Activated CD4-positive, alpha-beta memory T cell treated with anti-CD3 and anti-CD28 coated beads, Interleukin-2, amount 10 ng/mL, durations not matched to agents 7 days and 5 days (primary cell): ENCODE data around the gene PNPLA2. TPM values are rescaled to one million over a fixed set of nuclear protein-coding genes. Genes with fewer than 3 reads are reported as not detected.

Source experiments
- CTCF ChIA-PET: fragments of 350-600 bp; sonication (Branson Sonifier 250); formaldehyde crosslinking; loops from one replicate; lab custom pipeline; 2021; ENCODE audit warnings: antibody characterized with exemption, inconsistent platforms; lab: Charles Lee
- POLR2A ChIA-PET: fragments of 350-600 bp; sonication (Branson Sonifier 250); formaldehyde crosslinking; loops from one replicate; lab custom pipeline; 2021; ENCODE audit warnings: antibody characterized with exemption; lab: Charles Lee
- DNase-seq: peaks from one replicate; pipeline ENCODE4 v3.0.0-alpha.2; 2020
- H3K27ac Mint-ChIP-seq: one replicate; pipeline ENCODE4 v1.8.0; 2021; ENCODE audit warnings: mild to moderate bottlenecking, mixed read lengths
- H3K27me3 Mint-ChIP-seq: one replicate; pipeline ENCODE4 v1.8.0; 2021; ENCODE audit warnings: mixed read lengths
- H3K36me3 Mint-ChIP-seq: one replicate; pipeline ENCODE4 v1.8.0; 2021; ENCODE audit warnings: low read depth, mixed read lengths
- H3K4me1 Mint-ChIP-seq: one replicate; pipeline ENCODE4 v1.8.0; 2021; ENCODE audit warnings: mixed read lengths
- H3K4me3 Mint-ChIP-seq: one replicate; pipeline ENCODE4 v1.8.0; 2021; ENCODE audit warnings: mild to moderate bottlenecking, mixed read lengths
- H3K9me3 Mint-ChIP-seq: one replicate; pipeline ENCODE4 v1.8.0; 2021; ENCODE audit warnings: mixed read lengths
- total RNA-seq, 2 experiments: library from RNA; stranded (reverse); gene quantifications; one replicate each; pipeline ENCODE4 v1.2.3, GENCODE V29; 2021

Gene PNPLA2
- total RNA-seq, 2 experiments from 2014 or later: 66.8 to 70.9 TPM

DNA sequence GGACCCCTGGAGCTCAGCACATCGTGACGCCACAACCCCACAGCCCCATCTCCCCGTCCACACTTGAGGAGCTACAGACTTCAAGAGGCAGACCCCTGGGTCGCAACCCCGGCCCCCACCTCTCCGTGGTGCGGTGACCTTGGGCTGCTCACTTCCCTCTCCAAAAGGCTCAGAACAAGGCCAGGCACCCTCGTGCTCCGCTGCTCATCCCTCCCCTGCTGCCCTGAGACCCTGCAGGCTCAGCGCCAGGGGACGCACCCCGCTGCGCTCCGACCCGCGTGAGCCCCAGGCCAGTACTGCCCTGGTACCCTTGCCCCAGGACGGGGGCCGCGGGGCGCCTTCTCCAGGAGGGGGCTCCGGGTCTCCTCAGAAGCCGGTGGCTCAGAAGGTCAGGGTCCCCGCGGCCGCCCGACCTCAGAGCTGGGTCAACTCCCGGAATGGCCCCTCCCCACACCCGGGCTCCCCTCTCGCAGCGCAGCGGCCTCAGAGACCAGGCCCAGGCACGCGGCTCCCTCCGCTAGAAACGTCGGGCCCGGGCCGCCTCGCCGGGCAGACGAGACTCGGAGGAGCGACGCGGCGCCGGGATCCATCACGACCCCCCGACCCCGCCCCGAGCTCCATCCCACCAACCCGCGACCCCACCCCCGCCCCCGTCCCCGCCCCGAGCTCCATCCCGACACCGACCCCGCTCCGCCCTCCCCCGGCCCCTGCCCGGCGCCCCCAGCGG is 42.0 kb upstream of the PNPLA2 start:
- peak; percentile 30 for DNase-seq
- H3K27ac Mint-ChIP-seq: peak overlapping the region; percentile 68

DNA sequence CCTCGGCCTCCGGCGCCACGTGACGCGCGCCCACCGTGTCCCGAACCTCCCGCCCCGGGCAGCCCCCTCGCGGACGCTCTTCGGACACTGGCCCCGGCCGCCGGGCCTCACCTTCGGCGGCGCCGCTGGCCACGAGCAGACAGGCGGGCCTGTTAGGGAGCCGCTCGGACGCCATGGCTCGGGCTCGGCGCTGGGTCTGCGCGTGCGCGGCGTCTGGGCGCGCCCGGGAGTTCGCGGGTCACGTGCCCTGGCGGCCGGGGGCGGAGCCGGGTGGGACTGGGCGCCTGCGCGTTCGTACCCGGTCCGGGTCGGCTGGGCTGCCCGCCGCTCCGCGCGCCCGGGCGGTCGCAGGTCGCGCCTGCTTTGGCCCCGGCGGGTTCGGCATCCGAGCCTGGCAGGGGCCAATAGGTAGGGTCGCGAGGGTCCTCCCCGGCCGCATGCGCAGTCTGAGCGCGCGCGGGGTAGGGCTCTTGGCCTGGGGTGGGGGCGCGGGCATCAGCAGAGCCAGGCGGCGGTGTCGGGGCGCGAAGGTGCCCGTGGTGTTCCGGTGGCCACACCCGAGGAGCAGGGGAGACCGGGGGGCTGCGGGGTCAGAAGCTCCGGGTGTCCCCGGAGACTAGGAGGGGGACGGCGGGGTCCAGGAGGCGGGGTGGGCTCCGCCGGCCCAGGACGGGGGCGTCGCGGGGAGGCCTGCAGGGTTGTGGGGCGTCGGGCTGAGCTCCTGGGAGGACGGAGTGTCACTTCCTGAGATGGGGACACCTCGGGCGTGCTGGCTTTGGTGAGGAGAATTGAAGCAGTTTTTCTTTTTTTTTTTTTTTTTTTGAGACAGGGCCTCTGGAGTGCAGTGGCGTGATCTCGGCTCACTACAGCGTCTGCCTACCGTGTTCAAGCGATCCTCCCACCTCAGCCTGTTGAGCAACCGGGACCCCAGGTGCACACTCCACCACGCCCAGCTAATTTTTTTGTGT is 41.1 kb upstream of the PNPLA2 start, which contains the start of gene GATD1:
Gene GATD1, minus strand, starts transcription at position 200 of the 968 bp plus-strand sequence. Its CDS starts 25 bp downstream, at position 175.
- Mint-ChIP-seq H3K4me3 (peak within 1 kb of the TSS; percentile 81), H3K36me3 (peaks cover 2% of the 10 kb centered on the region), H3K4me1 (peaks cover 35% of the 10 kb centered on the region), H3K9me3 (no peaks in the 10 kb centered on the region), H3K27ac (peak within 1 kb of the TSS; percentile 79), H3K27me3 (no peaks in the 10 kb centered on the region)
- DNase-seq: peak; percentile 94
- ChIA-PET POLR2A (interaction anchor here (0.7 to 3.5 kb wide), 16 partner anchors 9 to 242 kb away, joined by 3 to 35 read pairs (median 4); partner anchors contain the start of genes CEND1, DEAF1, PIDD1 and POLR2L), CTCF (interaction anchor here (0.6 to 1.2 kb wide), 5 partner anchors 12 to 268 kb away, joined by 3 to 4 read pairs (median 3); partner anchors contain the start of gene RPLP2)

More for the DNA sequence above, 42.0 kb upstream of the PNPLA2 start:
- Mint-ChIP-seq H3K4me3 (peak overlapping the region; percentile 81), H3K36me3 (peaks cover 2% of the 10 kb centered on the region), H3K27me3 (no peaks in the 10 kb centered on the region), H3K4me1 (peaks cover 35% of the 10 kb centered on the region), H3K9me3 (no peaks in the 10 kb centered on the region)
- ChIA-PET POLR2A (interaction anchor here (1.1 to 3.5 kb wide), 11 partner anchors 13 to 82 kb away, joined by 3 to 35 read pairs (median 5); partner anchors contain the start of genes DEAF1, PIDD1, POLR2L and RPLP2), CTCF (interaction anchor here (0.6 to 1.2 kb wide), 3 partner anchors 13 to 475 kb away, joined by 3 to 5 read pairs (median 3); no protein-coding TSS in a partner anchor)

- Mint-ChIP-seq H3K9me3 (no peaks in the 10 kb centered on the region), H3K4me1 (peaks cover 34% of the 10 kb centered on the region), H3K27ac (no peak overlapping the region), H3K36me3 (peaks cover 8% of the 10 kb centered on the region), H3K27me3 (no peaks in the 10 kb centered on the region), H3K4me3 (peak overlapping the region; percentile 54)
- CTCF ChIA-PET: no interaction called here
- DNase-seq: no peak
- POLR2A ChIA-PET: interaction anchor here (0.7 to 3.5 kb wide), 4 partner anchors 11 to 25 kb away, joined by 3 to 35 read pairs (median 8); partner anchors contain the start of genes CEND1 and PIDD1
Measured at GRCh38 chr11:778976-779954, 39.4 kb upstream of the PNPLA2 start.

GRCh38 chr11:779955-780532 is 38.7 kb upstream of the PNPLA2 start:
- Mint-ChIP-seq H3K4me1 (peaks cover 29% of the 10 kb centered on the region), H3K36me3 (peaks cover 8% of the 10 kb centered on the region), H3K9me3 (no peaks in the 10 kb centered on the region), H3K4me3 (peak overlapping the region; percentile 12), H3K27me3 (no peaks in the 10 kb centered on the region), H3K27ac (no peak overlapping the region)
- ChIA-PET CTCF (no interaction called here), POLR2A (no interaction called here)
- no peak for DNase-seq

- peaks cover 20% of the 10 kb centered on the region for H3K4me1 Mint-ChIP-seq
- no peaks in the 10 kb centered on the region for H3K9me3 Mint-ChIP-seq
- ChIA-PET POLR2A (no interaction called here), CTCF (no interaction called here)
- no peaks in the 10 kb centered on the region for H3K27me3 Mint-ChIP-seq
- H3K27ac Mint-ChIP-seq: no peak overlapping the region
- DNase-seq: no peak
- H3K4me3 Mint-ChIP-seq: no peak overlapping the region
- H3K36me3 Mint-ChIP-seq: peaks cover 8% of the 10 kb centered on the region
Measured at GRCh38 chr11:782264-783174, 36.2 kb upstream of the PNPLA2 start.

- ChIA-PET POLR2A (no interaction called here), CTCF (interaction anchor here (0.6 kb wide), 2 partner anchors 39 to 94 kb away, joined by 3 read pairs; no protein-coding TSS in a partner anchor)
- Mint-ChIP-seq H3K4me3 (no peak overlapping the region), H3K27me3 (no peaks in the 10 kb centered on the region), H3K4me1 (peaks cover 22% of the 10 kb centered on the region), H3K27ac (no peak overlapping the region), H3K9me3 (no peaks in the 10 kb centered on the region), H3K36me3 (peaks cover 8% of the 10 kb centered on the region)
- no peak for DNase-seq
Measured at GRCh38 chr11:783581-784015, 35.1 kb upstream of the PNPLA2 start.

DNA sequence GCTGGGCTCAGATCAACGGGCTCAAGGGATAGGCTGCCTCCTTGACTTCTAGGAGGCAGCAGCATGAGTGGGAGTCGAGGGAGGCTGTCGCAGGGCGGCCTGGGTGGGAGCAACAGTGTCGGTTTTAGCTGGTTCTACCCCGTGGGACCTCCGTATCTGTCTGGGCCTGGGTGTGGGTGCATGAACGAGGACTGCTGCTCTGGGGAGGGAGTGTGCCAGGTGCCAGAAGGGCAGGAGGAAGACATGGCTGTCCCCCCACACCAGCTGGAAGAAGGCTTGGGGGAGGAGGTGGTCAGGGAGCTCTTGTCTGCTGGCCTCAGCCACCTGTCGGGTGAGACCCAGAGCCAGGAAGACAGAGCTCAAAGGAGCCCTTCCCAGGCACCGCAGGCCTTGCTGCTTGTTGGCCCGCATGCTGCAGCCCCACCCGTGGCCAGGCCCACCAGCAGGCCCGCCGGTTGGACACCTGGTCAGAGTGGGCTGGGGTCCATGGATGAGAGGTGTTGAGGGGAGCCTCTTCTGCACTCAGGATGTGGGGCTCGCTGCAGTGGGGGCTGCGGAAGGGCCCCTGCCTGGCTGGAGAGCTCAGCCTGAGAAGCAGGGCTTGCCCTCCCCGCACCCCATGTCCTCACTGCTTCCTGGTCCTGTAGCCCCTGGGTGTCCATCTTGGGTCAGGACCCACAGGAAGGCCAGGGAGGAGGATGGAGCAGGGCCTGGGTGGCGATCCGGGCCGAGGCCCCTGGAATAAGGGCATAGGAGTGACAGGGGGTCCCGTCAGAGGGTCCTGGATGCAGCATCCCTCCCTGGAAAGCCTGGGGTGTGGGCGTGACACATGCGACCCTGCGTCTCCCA is 32.3 kb upstream of the PNPLA2 start:
- Mint-ChIP-seq H3K4me1 (peaks cover 18% of the 10 kb centered on the region), H3K27ac (no peak overlapping the region), H3K27me3 (no peaks in the 10 kb centered on the region), H3K36me3 (peaks cover 9% of the 10 kb centered on the region), H3K9me3 (no peaks in the 10 kb centered on the region), H3K4me3 (no peak overlapping the region)
- DNase-seq: no peak
- CTCF ChIA-PET: interaction anchor here (1.3 kb wide), 1 partner anchor 91 kb away, joined by 3 read pairs; the partner anchor contains the start of gene TMEM80
- POLR2A ChIA-PET: interaction anchor here (0.9 to 1.1 kb wide), 3 partner anchors 9 to 23 kb away, joined by 3 read pairs; partner anchors contain the start of genes GATD1 and RPLP2

DNA sequence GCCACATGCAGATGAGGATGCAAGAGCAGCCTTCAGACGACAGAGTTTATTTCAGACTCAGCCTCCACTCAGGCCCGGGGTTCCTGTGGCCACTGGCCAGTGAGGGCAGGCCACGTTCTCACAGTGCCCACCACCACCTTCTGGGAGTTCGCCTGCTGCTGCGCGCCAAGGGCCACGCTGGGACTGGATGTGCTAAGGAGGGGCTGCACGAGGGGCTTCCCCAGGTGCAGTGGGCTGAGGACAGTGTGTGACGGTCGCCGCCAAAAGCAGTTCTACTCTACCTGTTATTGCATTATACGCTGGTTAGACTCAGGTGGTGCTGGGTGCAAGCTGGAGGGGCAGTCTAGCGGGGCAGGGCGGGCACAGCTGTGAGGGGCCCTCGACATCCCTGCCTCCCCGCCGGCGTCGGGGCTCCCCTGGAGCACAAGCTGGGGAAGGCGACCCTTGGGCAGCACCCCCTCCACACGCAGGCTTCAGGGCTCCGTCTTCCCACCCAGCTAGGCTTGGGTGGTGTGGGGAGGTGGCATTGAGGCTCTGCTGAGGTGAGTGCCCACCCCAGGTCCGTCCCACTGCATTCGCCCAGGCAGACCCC is 31.5 kb upstream of the PNPLA2 start:
- CTCF ChIA-PET: no interaction called here
- Mint-ChIP-seq H3K4me3 (no peak overlapping the region), H3K27ac (no peak overlapping the region), H3K27me3 (no peaks in the 10 kb centered on the region), H3K9me3 (no peaks in the 10 kb centered on the region), H3K36me3 (peaks cover 9% of the 10 kb centered on the region), H3K4me1 (peaks cover 18% of the 10 kb centered on the region)
- POLR2A ChIA-PET: interaction anchor here (1.4 kb wide), 1 partner anchor 9 kb away, joined by 4 read pairs; no protein-coding TSS in a partner anchor
- DNase-seq: no peak

GRCh38 chr11:788009-788640 is 30.6 kb upstream of the PNPLA2 start:
- Mint-ChIP-seq H3K9me3 (no peaks in the 10 kb centered on the region), H3K27ac (no peak overlapping the region), H3K36me3 (peaks cover 9% of the 10 kb centered on the region), H3K4me1 (peaks cover 18% of the 10 kb centered on the region), H3K27me3 (no peaks in the 10 kb centered on the region), H3K4me3 (no peak overlapping the region)
- ChIA-PET CTCF (no interaction called here), POLR2A (interaction anchor here (1.1 to 1.4 kb wide), 2 partner anchors 8 to 10 kb away, joined by 4 read pairs; no protein-coding TSS in a partner anchor)
- DNase-seq: no peak
